Neural cell (in vitro differentiated cells): Measurements from ENCODE around the gene MCM7. TPM values are rescaled to one million over a fixed set of nuclear protein-coding genes. Genes with fewer than 3 reads are reported as not detected.

Experiments
- H2AFZ ChIP-seq: fragments of 200-600, 300-800 bp; sonication (generic), shearing (Covaris generic); 2 replicates; pipeline ENCODE4 v1.6.0; 2014; ENCODE audit warnings: low read depth, mild to moderate bottlenecking, antibody characterized with exemption, low read length, moderate library complexity
- H3F3A ChIP-seq: fragments of 200-600 bp; shearing (Covaris generic); 2 replicates; pipeline ENCODE4 v1.6.1; 2016; ENCODE audit warnings: mild to moderate bottlenecking, moderate library complexity, mixed read lengths, antibody characterized with exemption, low read length; ENCODE audit not compliant: insufficient read depth, poor library complexity, severe bottlenecking
- H3K27ac ChIP-seq: fragments of 200-600, 300-800 bp; sonication (generic), shearing (Covaris generic); 2 replicates; pipeline ENCODE4 v1.5.1; 2014; ENCODE audit warnings: mild to moderate bottlenecking, low read length, moderate library complexity
- H3K27me3 ChIP-seq: fragments of 300-800, 200-600 bp; sonication (generic), shearing (Covaris generic); 2 replicates; pipeline ENCODE4 v1.6.0; 2014; ENCODE audit warnings: mild to moderate bottlenecking, low read depth, low read length, moderate library complexity; ENCODE audit not compliant: insufficient read depth
- H3K36me3 ChIP-seq: fragments of 300-800, 200-600 bp; sonication (generic), shearing (Covaris generic); 2 replicates; pipeline ENCODE4 v1.5.1; 2014; ENCODE audit warnings: mild to moderate bottlenecking, antibody characterized with exemption, low read length, moderate library complexity; ENCODE audit not compliant: insufficient read depth
- H3K4me2 ChIP-seq: fragments of 300-800, 200-600 bp; sonication (generic), shearing (Covaris generic); 2 replicates; pipeline ENCODE4 v1.6.0; 2014; ENCODE audit warnings: mild to moderate bottlenecking, low read length
- H3K4me3 ChIP-seq: fragments of 300-800, 200-600 bp; sonication (generic), shearing (Covaris generic); 2 replicates; pipeline ENCODE4 v1.5.1; 2014; ENCODE audit warnings: mild to moderate bottlenecking, low read length, moderate library complexity
- H3K79me2 ChIP-seq: fragments of 200-600 bp; shearing (Covaris generic); replicated peaks from 2 replicates; pipeline ENCODE4 v1.6.0; 2014; ENCODE audit warnings: mild to moderate bottlenecking, low read length, moderate library complexity; ENCODE audit not compliant: insufficient read depth
- H3K9ac ChIP-seq: fragments of 300-800, 200-600 bp; sonication (generic), shearing (Covaris generic); 2 replicates; pipeline ENCODE4 v1.6.1; 2016; ENCODE audit warnings: mild to moderate bottlenecking, low read length, mixed read lengths
- H3K9me2 ChIP-seq: fragments of 200-600 bp; shearing (Covaris generic); 2 replicates; pipeline ENCODE4 v1.6.1; 2016; ENCODE audit warnings: mild to moderate bottlenecking, low read length, mixed read lengths; ENCODE audit not compliant: insufficient read depth
- H3K9me3 ChIP-seq: fragments of 200-600, 300-800 bp; sonication (generic), shearing (Covaris generic); 2 replicates; pipeline ENCODE4 v1.6.1; 2016; ENCODE audit warnings: mild to moderate bottlenecking, mixed run types, low read length, moderate library complexity, mixed read lengths
- H4K20me1 ChIP-seq: fragments of 200-600 bp; shearing (Covaris generic); 2 replicates; pipeline ENCODE4 v1.6.1; 2016; ENCODE audit warnings: mild to moderate bottlenecking, mixed run types; ENCODE audit not compliant: insufficient read depth
- CTCF ChIP-seq: fragments of 450-650 bp; IDR thresholded peaks from 2 replicates; pipeline ENCODE4 v1.5.1; 2014; ENCODE audit warnings: antibody characterized with exemption, mild to moderate bottlenecking, moderate library complexity; ENCODE audit not compliant: poor library complexity, severe bottlenecking
- EP300 ChIP-seq: fragments of 450-650 bp; conservative IDR thresholded peaks from 2 replicates; pipeline ENCODE4 v1.6.1; 2014; ENCODE audit warnings: antibody characterized with exemption, mild to moderate bottlenecking, moderate library complexity; ENCODE audit not compliant: poor library complexity, severe bottlenecking
- EZH2 ChIP-seq: fragments of 200-600, 300-800 bp; shearing (Covaris generic), sonication (generic); IDR thresholded peaks from 2 replicates; pipeline ENCODE4 v1.6.1; 2014; ENCODE audit warnings: antibody characterized with exemption, low read length, borderline replicate concordance, mild to moderate bottlenecking; ENCODE audit not compliant: insufficient read depth, poor library complexity, severe bottlenecking
- MXI1 ChIP-seq: fragments of 450-650 bp; conservative IDR thresholded peaks from 2 replicates; pipeline ENCODE4 v1.6.1; 2014; ENCODE audit warnings: antibody characterized with exemption, mild to moderate bottlenecking; ENCODE audit not compliant: poor library complexity, severe bottlenecking
- POLR2AphosphoS5 ChIP-seq: IDR thresholded peaks from 2 replicates; pipeline ENCODE4 v1.6.1; 2012
- RAD21 ChIP-seq: fragments of 450-650 bp; conservative IDR thresholded peaks from 2 replicates; pipeline ENCODE4 v1.6.1; 2014; ENCODE audit warnings: antibody characterized with exemption, mild to moderate bottlenecking, moderate library complexity
- SMC3 ChIP-seq: fragments of 450-650 bp; conservative IDR thresholded peaks from 2 replicates; pipeline ENCODE4 v1.6.1; 2014; ENCODE audit warnings: antibody characterized with exemption, mild to moderate bottlenecking, moderate library complexity; ENCODE audit not compliant: poor library complexity
- TAF1 ChIP-seq: IDR thresholded peaks from 2 replicates; pipeline ENCODE4 v1.6.1; 2012; ENCODE audit warnings: low read depth
- polyA plus RNA-seq: library from polyadenylated mRNA; depleted of rRNA; stranded (reverse); fragments of >200 nt; gene quantifications from 2 replicates; pipeline ENCODE4 v1.2.3, GENCODE V29; 2014
- TF ChIP-seq, protein P1 (sequence below): IDR thresholded peaks from 2 replicates; pipeline ENCODE4 v1.6.1; 2012; ENCODE audit warnings: borderline replicate concordance

MCM7 gene
- polyA plus RNA-seq, 1 donor from 2014 or later: 146 TPM

GRCh38 chr7:100095289-100095688 lies 5.9 kb downstream of the MCM7 start:
- no peaks in the 10 kb centered on the region for H4K20me1 ChIP-seq

DNA sequence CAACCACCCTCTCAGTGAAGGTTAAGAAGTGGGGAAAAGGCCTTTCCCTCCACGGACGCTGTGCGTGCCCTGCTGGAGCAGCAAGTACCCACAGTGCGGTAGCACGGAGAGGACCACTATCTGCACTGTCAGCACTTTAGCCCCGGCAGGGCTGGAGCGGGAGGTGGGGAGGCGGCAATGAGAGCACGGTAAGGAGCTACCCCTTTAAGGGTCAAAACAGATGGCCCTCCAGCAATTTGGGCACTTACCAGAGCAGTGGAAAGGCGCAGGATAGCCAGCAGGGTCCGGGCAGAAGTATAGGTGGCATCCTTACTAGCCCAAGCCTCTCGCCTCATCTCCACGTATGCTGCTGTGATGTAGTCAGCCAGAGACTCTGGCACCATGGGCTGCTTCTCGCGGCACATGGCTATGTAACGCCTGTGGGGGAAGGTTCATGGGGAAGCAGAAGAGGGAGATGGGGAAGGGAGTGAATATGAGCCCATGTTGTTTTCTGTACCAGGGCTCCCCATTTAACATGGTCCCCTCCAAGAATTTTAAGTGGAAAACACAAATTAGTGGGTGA lies 7.2 kb downstream of the MCM7 start:
- no peaks in the 10 kb centered on the region for H3K9me2 ChIP-seq
- H3K9ac ChIP-seq: no peak overlapping the region
- H3K4me3 ChIP-seq: no peak overlapping the region
- no peak for TF ChIP-seq EZH2
- no peak for TF ChIP-seq SMC3
- no peak for TF ChIP-seq EP300
- TF ChIP-seq TAF1: no peak
- TF ChIP-seq, protein P1, sequence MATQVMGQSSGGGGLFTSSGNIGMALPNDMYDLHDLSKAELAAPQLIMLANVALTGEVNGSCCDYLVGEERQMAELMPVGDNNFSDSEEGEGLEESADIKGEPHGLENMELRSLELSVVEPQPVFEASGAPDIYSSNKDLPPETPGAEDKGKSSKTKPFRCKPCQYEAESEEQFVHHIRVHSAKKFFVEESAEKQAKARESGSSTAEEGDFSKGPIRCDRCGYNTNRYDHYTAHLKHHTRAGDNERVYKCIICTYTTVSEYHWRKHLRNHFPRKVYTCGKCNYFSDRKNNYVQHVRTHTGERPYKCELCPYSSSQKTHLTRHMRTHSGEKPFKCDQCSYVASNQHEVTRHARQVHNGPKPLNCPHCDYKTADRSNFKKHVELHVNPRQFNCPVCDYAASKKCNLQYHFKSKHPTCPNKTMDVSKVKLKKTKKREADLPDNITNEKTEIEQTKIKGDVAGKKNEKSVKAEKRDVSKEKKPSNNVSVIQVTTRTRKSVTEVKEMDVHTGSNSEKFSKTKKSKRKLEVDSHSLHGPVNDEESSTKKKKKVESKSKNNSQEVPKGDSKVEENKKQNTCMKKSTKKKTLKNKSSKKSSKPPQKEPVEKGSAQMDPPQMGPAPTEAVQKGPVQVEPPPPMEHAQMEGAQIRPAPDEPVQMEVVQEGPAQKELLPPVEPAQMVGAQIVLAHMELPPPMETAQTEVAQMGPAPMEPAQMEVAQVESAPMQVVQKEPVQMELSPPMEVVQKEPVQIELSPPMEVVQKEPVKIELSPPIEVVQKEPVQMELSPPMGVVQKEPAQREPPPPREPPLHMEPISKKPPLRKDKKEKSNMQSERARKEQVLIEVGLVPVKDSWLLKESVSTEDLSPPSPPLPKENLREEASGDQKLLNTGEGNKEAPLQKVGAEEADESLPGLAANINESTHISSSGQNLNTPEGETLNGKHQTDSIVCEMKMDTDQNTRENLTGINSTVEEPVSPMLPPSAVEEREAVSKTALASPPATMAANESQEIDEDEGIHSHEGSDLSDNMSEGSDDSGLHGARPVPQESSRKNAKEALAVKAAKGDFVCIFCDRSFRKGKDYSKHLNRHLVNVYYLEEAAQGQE: no peak
- TF ChIP-seq MXI1: no peak
- TF ChIP-seq RAD21: no peak
- no peak for TF ChIP-seq POLR2AphosphoS5
- no peak for TF ChIP-seq CTCF
- no peaks in the 10 kb centered on the region for H4K20me1 ChIP-seq
- H3K27me3 ChIP-seq: no peaks in the 10 kb centered on the region
- no peak overlapping the region for H2AFZ ChIP-seq
- no peaks in the 10 kb centered on the region for H3F3A ChIP-seq
- H3K36me3 ChIP-seq: peaks cover 12% of the 10 kb centered on the region
- H3K4me2 ChIP-seq: no peak overlapping the region
- H3K27ac ChIP-seq: no peak overlapping the region
- peaks cover 17% of the 10 kb centered on the region for H3K79me2 ChIP-seq
- H3K9me3 ChIP-seq: no peaks in the 10 kb centered on the region

More at GRCh38 chr7:100095289-100095688, 5.9 kb downstream of the MCM7 start:
- Histone ChIP-seq H2AFZ (no peak overlapping the region), H3K9me3 (no peaks in the 10 kb centered on the region), H3K9ac (no peak overlapping the region), H3F3A (no peaks in the 10 kb centered on the region), H3K79me2 (peaks cover 25% of the 10 kb centered on the region), H3K4me3 (no peak overlapping the region), H3K4me2 (no peak overlapping the region), H3K9me2 (no peaks in the 10 kb centered on the region), H3K27me3 (no peaks in the 10 kb centered on the region), H3K36me3 (peaks cover 14% of the 10 kb centered on the region), H3K27ac (no peak overlapping the region)
- TF ChIP-seq POLR2AphosphoS5 (no peak), RAD21 (no peak), SMC3 (no peak), TAF1 (no peak), CTCF (no peak), EP300 (no peak), EZH2 (no peak)
- TF ChIP-seq, protein P1: no peak
